GM18498 (cell line): ENCODE measurements around the gene SPEF2.
"Not testable (repeated sequence)": the region's sequence is repeated elsewhere in the genome, so short reads cannot be mapped to it uniquely, and the experiment has no call there.

ENCODE experiments used
- ATAC-seq: cut with Tn5 transposase; IDR thresholded peaks from one replicate; pipeline ENCODE4 v1.9.1; 2021; ENCODE audit warnings: mild to moderate bottlenecking, moderate library complexity; ENCODE audit not compliant: unreplicated experiment

SPEF2 gene

GRCh38 chr5:35651002-35651756 lies 33.5 kb downstream of the SPEF2 start:
- no peak for ATAC-seq

- ATAC-seq, result no peak
Observed at GRCh38 chr5:35656721-35657120, 39.1 kb downstream of the SPEF2 start.

- no peak for ATAC-seq
Observed at GRCh38 chr5:35657877-35658276, 40.2 kb downstream of the SPEF2 start.

- no peak for ATAC-seq
Observed at GRCh38 chr5:35659556-35659955, 41.9 kb downstream of the SPEF2 start.

GRCh38 chr5:35660451-35660850 lies 42.8 kb downstream of the SPEF2 start:
- ATAC-seq, result no peak

GRCh38 chr5:35664584-35664983 lies 46.9 kb downstream of the SPEF2 start:
- no peak for ATAC-seq

GRCh38 chr5:35665096-35665495 lies 47.4 kb downstream of the SPEF2 start:
- no peak for ATAC-seq

- no peak for ATAC-seq
Observed at GRCh38 chr5:35668319-35668718, 50.7 kb downstream of the SPEF2 start.

- ATAC-seq, result no peak
Observed at GRCh38 chr5:35668794-35669193, 51.1 kb downstream of the SPEF2 start.

GRCh38 chr5:35671541-35672295 lies 54.1 kb downstream of the SPEF2 start:
- ATAC-seq, result no peak

- ATAC-seq, result not testable (repeated sequence)
Observed at GRCh38 chr5:35672296-35672655, 54.6 kb downstream of the SPEF2 start.

GRCh38 chr5:35672995-35673394 lies 55.3 kb downstream of the SPEF2 start:
- no peak for ATAC-seq

- ATAC-seq, result no peak
Observed at GRCh38 chr5:35674049-35674448, 56.4 kb downstream of the SPEF2 start.

GRCh38 chr5:35675392-35675791 lies 57.7 kb downstream of the SPEF2 start:
- no peak for ATAC-seq

- ATAC-seq, result no peak
Observed at GRCh38 chr5:35677878-35678277, 60.2 kb downstream of the SPEF2 start.

GRCh38 chr5:35678661-35679060 lies 61.0 kb downstream of the SPEF2 start:
- no peak for ATAC-seq

- ATAC-seq, result no peak
Observed at GRCh38 chr5:35679357-35679756, 61.7 kb downstream of the SPEF2 start.

- ATAC-seq, result no peak
Observed at GRCh38 chr5:35681911-35682310, 64.2 kb downstream of the SPEF2 start.

- no peak for ATAC-seq
Observed at GRCh38 chr5:35683466-35683865, 65.8 kb downstream of the SPEF2 start.

- no peak for ATAC-seq
Observed at GRCh38 chr5:35685161-35685560, 67.5 kb downstream of the SPEF2 start.

- ATAC-seq, result no peak
Observed at GRCh38 chr5:35687961-35688360, 70.3 kb downstream of the SPEF2 start.

- no peak for ATAC-seq
Observed at GRCh38 chr5:35694481-35694880, 76.8 kb downstream of the SPEF2 start.
